ENCODE measurements around the gene RIPOR2. TPM values are rescaled to one million over a fixed set of nuclear protein-coding genes. Genes with fewer than 3 reads are reported as not detected.

The RIPOR2 gene
- polyA plus RNA-seq, 3 donors = 154 to 181 (median 179) TPM

DNA sequence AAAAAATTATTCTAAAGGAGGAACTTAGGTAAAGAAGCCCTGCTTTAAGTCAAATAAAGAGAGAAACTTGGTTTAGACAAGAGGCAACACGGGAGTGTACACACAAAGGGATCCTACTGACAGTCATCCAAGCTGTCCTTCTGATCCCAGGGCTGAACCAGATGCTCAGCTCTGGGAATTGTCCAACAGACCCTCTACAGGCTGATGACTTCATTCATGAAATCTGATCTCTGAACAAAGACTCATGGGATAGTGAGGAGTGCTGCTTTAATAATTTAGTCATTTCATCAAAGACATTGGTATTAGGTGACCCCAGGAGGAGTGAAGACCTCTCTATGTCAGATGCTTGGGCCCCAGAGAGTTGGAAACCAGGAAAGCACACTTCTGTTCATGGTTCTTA, 71.4 kb downstream of the RIPOR2 start:
- peaks cover 97% of the 10 kb centered on the region for H4K20me1 ChIP-seq (ENCODE audit: insufficient read depth, low read length)
- TF ChIP-seq, protein P1, sequence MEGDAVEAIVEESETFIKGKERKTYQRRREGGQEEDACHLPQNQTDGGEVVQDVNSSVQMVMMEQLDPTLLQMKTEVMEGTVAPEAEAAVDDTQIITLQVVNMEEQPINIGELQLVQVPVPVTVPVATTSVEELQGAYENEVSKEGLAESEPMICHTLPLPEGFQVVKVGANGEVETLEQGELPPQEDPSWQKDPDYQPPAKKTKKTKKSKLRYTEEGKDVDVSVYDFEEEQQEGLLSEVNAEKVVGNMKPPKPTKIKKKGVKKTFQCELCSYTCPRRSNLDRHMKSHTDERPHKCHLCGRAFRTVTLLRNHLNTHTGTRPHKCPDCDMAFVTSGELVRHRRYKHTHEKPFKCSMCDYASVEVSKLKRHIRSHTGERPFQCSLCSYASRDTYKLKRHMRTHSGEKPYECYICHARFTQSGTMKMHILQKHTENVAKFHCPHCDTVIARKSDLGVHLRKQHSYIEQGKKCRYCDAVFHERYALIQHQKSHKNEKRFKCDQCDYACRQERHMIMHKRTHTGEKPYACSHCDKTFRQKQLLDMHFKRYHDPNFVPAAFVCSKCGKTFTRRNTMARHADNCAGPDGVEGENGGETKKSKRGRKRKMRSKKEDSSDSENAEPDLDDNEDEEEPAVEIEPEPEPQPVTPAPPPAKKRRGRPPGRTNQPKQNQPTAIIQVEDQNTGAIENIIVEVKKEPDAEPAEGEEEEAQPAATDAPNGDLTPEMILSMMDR (IDR thresholded peaks at IDR 0.05) = no peak
- DNase-seq = no peak
- no peaks in the 10 kb centered on the region for H3K9me3 ChIP-seq (replicated peaks in 1 of 2; ENCODE audit: control insufficient read depth in 1 of 2, insufficient read depth in 1 of 2, low read length in 2 of 2)
- peaks cover 25% of the 10 kb centered on the region for H3K79me2 ChIP-seq (ENCODE audit: insufficient read depth, low read length)
- no peak overlapping the region for H2AFZ ChIP-seq (ENCODE audit: insufficient read depth, low read depth, low read length, poor library complexity, severe bottlenecking)
- no peaks in the 10 kb centered on the region for H3K27me3 ChIP-seq (ENCODE audit: control insufficient read depth in 2 of 2, insufficient read depth in 2 of 2, low read length in 2 of 2)
- H3K4me3 Mint-ChIP-seq = no peak overlapping the region
- peaks cover 15 to 24% of the 10 kb centered on the region in 2 donors for H3K4me1 ChIP-seq (ENCODE audit: control insufficient read depth in 1 of 2, insufficient read depth in 2 of 2, low read length in 2 of 2)
- H3K27ac Mint-ChIP-seq = peak overlapping the region in 2 of 7 donors; percentile 8 to 37
- H3K4me1 Mint-ChIP-seq = peaks cover 33% of the 10 kb centered on the region
- peaks cover 87 to 100% of the 10 kb centered on the region in 2 donors for H3K36me3 Mint-ChIP-seq
- H3K27ac ChIP-seq (ENCODE audit: low read depth in 1 of 2, low read length in 2 of 2) = no peak overlapping the region
- no peak overlapping the region for H3K4me3 ChIP-seq (replicated peaks in 1 of 3; ENCODE audit: low read depth in 2 of 3, low read length in 3 of 3)
- H3K36me3 ChIP-seq (replicated peaks in 1 of 2; ENCODE audit: control insufficient read depth in 1 of 2, insufficient read depth in 2 of 2, low read length in 2 of 2) = peaks cover 97 to 100% of the 10 kb centered on the region in 2 donors
- no peak overlapping the region for H3K4me2 ChIP-seq (replicated peaks; ENCODE audit: extremely low read depth, low read length, poor library complexity, severe bottlenecking)
- 83% methylated on average over 1 of the region's 1 CpG for WGBS (ENCODE audit: insufficient coverage)
- H3K9ac ChIP-seq (ENCODE audit: insufficient read depth, low read length, poor library complexity, severe bottlenecking) = no peak overlapping the region
- intact Hi-C loops (cut with micrococcal nuclease) = no loop called here
- no peaks in the 10 kb centered on the region for H3K27me3 Mint-ChIP-seq (ENCODE audit: low read depth in 3 of 3)
- no peaks in the 10 kb centered on the region for H3K9me3 Mint-ChIP-seq

DNA sequence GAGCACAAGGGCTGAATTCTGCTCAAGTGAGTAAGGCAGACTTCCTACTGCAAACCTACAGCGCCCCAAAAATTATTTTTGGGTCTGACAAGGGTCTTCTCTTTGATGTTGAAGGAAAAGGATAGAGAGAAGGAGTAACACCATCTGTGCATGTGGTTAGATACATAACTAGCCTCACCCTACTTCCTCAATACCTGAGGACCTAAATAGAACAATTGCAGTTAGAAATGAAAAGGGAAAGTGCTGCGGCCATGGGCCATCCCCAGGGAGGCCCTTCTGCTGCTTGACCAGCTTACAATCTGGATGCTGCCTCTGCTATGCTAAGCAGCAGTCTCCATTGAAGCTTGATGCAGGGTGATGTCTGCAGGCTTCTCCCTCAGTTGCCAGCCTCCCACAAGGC, 73.8 kb downstream of the RIPOR2 start:
- Histone ChIP-seq H4K20me1 (ENCODE audit: insufficient read depth, low read length) (peaks cover 83% of the 10 kb centered on the region), H3K4me2 (replicated peaks; ENCODE audit: extremely low read depth, low read length, poor library complexity, severe bottlenecking) (no peak overlapping the region), H3K4me1 (ENCODE audit: control insufficient read depth in 1 of 2, insufficient read depth in 2 of 2, low read length in 2 of 2) (peaks cover 38 to 48% of the 10 kb centered on the region in 2 donors), H3K36me3 (replicated peaks in 1 of 2; ENCODE audit: control insufficient read depth in 1 of 2, insufficient read depth in 2 of 2, low read length in 2 of 2) (peaks cover 90 to 95% of the 10 kb centered on the region in 2 donors), H3K79me2 (ENCODE audit: insufficient read depth, low read length) (peaks cover 35% of the 10 kb centered on the region), H3K27me3 (ENCODE audit: control insufficient read depth in 2 of 2, insufficient read depth in 2 of 2, low read length in 2 of 2) (no peaks in the 10 kb centered on the region), H3K27ac (ENCODE audit: low read depth in 1 of 2, low read length in 2 of 2) (peak overlapping the region in 1 of 2 donors; percentile 67), H3K9ac (ENCODE audit: insufficient read depth, low read length, poor library complexity, severe bottlenecking) (no peak overlapping the region), H2AFZ (ENCODE audit: insufficient read depth, low read depth, low read length, poor library complexity, severe bottlenecking) (no peak overlapping the region), H3K9me3 (replicated peaks in 1 of 2; ENCODE audit: control insufficient read depth in 1 of 2, insufficient read depth in 1 of 2, low read length in 2 of 2) (no peaks in the 10 kb centered on the region), H3K4me3 (replicated peaks in 1 of 3; ENCODE audit: low read depth in 2 of 3, low read length in 3 of 3) (no peak overlapping the region)
- TF ChIP-seq, protein P1 (IDR thresholded peaks at IDR 0.05) = no peak
- Mint-ChIP-seq H3K4me3 (no peak overlapping the region), H3K9me3 (no peaks in the 10 kb centered on the region), H3K27me3 (ENCODE audit: low read depth in 3 of 3) (no peaks in the 10 kb centered on the region), H3K27ac (peak overlapping the region in 4 of 7 donors; percentile 4 to 61 (median 32)), H3K4me1 (peaks cover 57% of the 10 kb centered on the region), H3K36me3 (peaks cover 85 to 97% of the 10 kb centered on the region in 2 donors)
- intact Hi-C loops (cut with micrococcal nuclease) = no loop called here
- no peak for DNase-seq
- WGBS (ENCODE audit: insufficient coverage) = 43% methylated on average over 1 of the region's 2 CpGs

All from CD14-positive monocyte (primary cell).